HG02852 (cell line): Measurements from ENCODE around the gene BBOF1.
"Not testable (repeated sequence)": the region's sequence is repeated elsewhere in the genome, so short reads cannot be mapped to it uniquely, and the experiment has no call there.

Source experiments
- ATAC-seq: cut with Tn5 transposase; IDR thresholded peaks from one replicate; pipeline ENCODE4 v1.9.1; 2021; ENCODE audit warnings: mild to moderate bottlenecking, moderate library complexity; ENCODE audit not compliant: unreplicated experiment

Gene BBOF1

GRCh38 chr14:74085047-74085637 is 66.0 kb downstream of the BBOF1 start:
- ATAC-seq: no peak

- no peak for ATAC-seq
Observed at GRCh38 chr14:74085828-74086227, 66.7 kb downstream of the BBOF1 start.

- no peak for ATAC-seq
Observed at GRCh38 chr14:74089251-74090020, 70.3 kb downstream of the BBOF1 start.

- ATAC-seq: no peak
Observed at GRCh38 chr14:74105381-74105780, 86.2 kb downstream of the BBOF1 start.

- no peak for ATAC-seq
Observed at GRCh38 chr14:74109369-74109768, 90.2 kb downstream of the BBOF1 start.

- ATAC-seq: not testable (repeated sequence)
Observed at GRCh38 chr14:74111395-74112216, 92.5 kb downstream of the BBOF1 start.
